PC-9 (cell line): ENCODE measurements around the gene SBF1.

Source experiments
- EZH2 ChIP-seq: fragments of 200-600 bp; sonication (generic); IDR thresholded peaks from 2 replicates; pipeline ENCODE4 v1.8.0; 2017; ENCODE audit warnings: antibody characterized with exemption, low read depth
- TF ChIP-seq, protein P1 (sequence below): fragments of 200-600 bp; sonication (generic); conservative IDR thresholded peaks from 2 replicates; pipeline ENCODE4 v1.6.1; 2017; ENCODE audit warnings: mixed run types, antibody characterized with exemption, mild to moderate bottlenecking, moderate library complexity

DNA sequence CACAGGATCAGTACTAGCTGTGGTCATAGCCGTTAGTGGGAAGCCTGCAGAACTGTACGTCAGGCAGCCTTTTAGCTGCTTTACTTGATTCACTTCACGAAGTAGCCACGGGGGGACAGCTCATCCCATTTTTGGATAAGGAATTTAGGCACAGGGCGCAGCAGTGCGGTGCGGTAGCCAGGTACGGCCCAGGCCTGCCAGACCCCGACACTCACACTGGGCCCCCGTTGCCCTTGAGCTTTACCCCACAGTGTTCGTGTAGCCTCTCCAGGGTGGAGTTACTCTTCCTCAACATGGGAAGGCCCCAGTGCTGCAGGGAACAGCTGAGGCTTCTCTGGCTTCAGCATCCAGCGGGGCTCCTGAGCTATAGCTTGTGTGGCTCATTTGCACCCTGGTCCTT is 59.4 kb downstream of the SBF1 start:
- TF ChIP-seq, protein P1, sequence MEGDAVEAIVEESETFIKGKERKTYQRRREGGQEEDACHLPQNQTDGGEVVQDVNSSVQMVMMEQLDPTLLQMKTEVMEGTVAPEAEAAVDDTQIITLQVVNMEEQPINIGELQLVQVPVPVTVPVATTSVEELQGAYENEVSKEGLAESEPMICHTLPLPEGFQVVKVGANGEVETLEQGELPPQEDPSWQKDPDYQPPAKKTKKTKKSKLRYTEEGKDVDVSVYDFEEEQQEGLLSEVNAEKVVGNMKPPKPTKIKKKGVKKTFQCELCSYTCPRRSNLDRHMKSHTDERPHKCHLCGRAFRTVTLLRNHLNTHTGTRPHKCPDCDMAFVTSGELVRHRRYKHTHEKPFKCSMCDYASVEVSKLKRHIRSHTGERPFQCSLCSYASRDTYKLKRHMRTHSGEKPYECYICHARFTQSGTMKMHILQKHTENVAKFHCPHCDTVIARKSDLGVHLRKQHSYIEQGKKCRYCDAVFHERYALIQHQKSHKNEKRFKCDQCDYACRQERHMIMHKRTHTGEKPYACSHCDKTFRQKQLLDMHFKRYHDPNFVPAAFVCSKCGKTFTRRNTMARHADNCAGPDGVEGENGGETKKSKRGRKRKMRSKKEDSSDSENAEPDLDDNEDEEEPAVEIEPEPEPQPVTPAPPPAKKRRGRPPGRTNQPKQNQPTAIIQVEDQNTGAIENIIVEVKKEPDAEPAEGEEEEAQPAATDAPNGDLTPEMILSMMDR = no peak
- no peak for TF ChIP-seq EZH2
